ENCODE results near the gene PNPLA6. TPM values are rescaled to one million over a fixed set of nuclear protein-coding genes. Genes with fewer than 3 reads are reported as not detected.
A peak's percentile ranks its signal among the peaks of the same experiment; 100 is the strongest.

The PNPLA6 gene
- total RNA-seq, 4 donors from 2014 or later, result 57.8 to 112 (median 78.5) TPM

- no peak overlapping the region for H3K4me3 ChIP-seq
- 68% methylated on average over 11 of the region's 11 CpGs for WGBS
- no peak for DNase-seq (ENCODE audit: low spot score in 2 of 2)
- TF ChIP-seq POLR2A (IDR thresholded peaks at IDR 0.05) (no peak), POLR2AphosphoS5 (IDR thresholded peaks at IDR 0.05) (no peak), CTCF (IDR thresholded peaks at IDR 0.05) (no peak), EP300 (IDR thresholded peaks at IDR 0.05) (no peak)
- H3K4me1 ChIP-seq, result peaks cover 29% of the 10 kb centered on the region
- H3K36me3 ChIP-seq, result no peaks in the 10 kb centered on the region
- no peaks in the 10 kb centered on the region for H3K9me3 ChIP-seq
- H3K27ac ChIP-seq, result no peak overlapping the region
- H3K27me3 ChIP-seq, result no peaks in the 10 kb centered on the region
Observed at GRCh38 chr19:7492558-7492957, 43.0 kb upstream of the PNPLA6 start.

DNA sequence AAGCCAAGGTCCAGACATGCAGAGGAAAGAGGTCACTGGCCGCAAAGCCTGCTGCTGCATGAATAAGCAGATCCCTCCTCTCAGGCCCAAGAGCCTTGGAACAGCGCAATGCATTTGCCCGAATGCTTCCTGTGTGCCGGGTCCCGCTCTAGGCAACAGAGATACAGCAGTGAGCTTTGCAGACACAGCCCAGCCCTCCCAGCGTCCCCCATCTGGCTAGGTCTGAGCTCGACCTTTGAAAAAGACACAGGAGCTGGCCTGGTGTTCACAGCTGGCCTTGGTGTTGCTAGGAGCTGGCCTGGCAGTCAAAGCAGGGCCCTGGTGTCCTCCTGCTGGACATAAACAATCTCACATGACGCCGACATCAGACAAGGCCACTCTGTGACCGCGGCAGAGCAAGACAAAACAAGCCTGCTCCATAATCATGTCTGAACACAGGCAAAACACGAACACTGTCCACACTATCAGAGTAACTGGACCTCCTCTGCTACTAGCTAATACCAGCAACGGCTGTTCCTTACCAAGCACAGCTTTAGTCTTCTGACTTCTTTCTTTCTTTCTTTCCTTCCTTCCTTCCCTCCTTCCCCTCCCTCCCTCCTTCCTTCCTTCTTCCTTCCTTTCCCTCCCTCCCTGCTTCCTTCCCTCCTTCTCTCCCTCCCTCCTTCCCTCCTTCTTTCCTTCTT, 41.0 kb upstream of the PNPLA6 start:
- 63% methylated on average over 13 of the region's 13 CpGs for WGBS
- DNase-seq (ENCODE audit: low spot score in 2 of 2), result no peak
- Histone ChIP-seq H3K9me3 (no peaks in the 10 kb centered on the region), H3K4me1 (peaks cover 15% of the 10 kb centered on the region), H3K36me3 (no peaks in the 10 kb centered on the region), H3K27me3 (no peaks in the 10 kb centered on the region), H3K4me3 (no peak overlapping the region), H3K27ac (peak overlapping the region; percentile 56)
- TF ChIP-seq EP300 (IDR thresholded peaks at IDR 0.05), result no peak
- no peak for TF ChIP-seq POLR2AphosphoS5 (IDR thresholded peaks at IDR 0.05)
- TF ChIP-seq POLR2A (IDR thresholded peaks at IDR 0.05), result no peak
- TF ChIP-seq CTCF (IDR thresholded peaks at IDR 0.05), result no peak

DNA sequence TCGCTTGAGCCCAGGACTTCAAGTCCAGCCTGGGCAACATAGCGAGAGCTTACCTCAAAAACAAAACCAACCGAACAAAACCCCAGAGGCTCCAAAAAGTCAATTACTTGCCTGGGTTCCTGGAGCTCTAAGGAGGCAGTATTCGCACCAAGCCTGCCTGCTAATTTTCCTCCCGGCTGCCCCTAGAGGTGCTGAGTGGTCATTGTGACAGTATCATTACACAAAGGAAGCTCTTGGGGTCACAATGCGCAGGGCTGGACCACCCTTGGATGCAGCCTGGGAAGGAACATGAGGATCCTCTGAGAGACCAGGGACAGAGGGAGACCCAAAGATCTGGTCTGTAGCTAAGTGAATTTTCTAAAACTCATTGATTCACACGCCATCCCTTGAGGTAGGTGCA, 38.2 kb upstream of the PNPLA6 start:
- Histone ChIP-seq H3K9me3 (no peaks in the 10 kb centered on the region), H3K27me3 (peaks cover 18% of the 10 kb centered on the region), H3K36me3 (no peaks in the 10 kb centered on the region), H3K27ac (no peak overlapping the region), H3K4me1 (peaks cover 25% of the 10 kb centered on the region), H3K4me3 (no peak overlapping the region)
- no peak for DNase-seq (ENCODE audit: low spot score in 2 of 2)
- WGBS, result 64% methylated on average over 7 of the region's 7 CpGs
- TF ChIP-seq POLR2AphosphoS5 (IDR thresholded peaks at IDR 0.05) (no peak), POLR2A (IDR thresholded peaks at IDR 0.05) (no peak), EP300 (IDR thresholded peaks at IDR 0.05) (no peak), CTCF (IDR thresholded peaks at IDR 0.05) (no peak)

DNA sequence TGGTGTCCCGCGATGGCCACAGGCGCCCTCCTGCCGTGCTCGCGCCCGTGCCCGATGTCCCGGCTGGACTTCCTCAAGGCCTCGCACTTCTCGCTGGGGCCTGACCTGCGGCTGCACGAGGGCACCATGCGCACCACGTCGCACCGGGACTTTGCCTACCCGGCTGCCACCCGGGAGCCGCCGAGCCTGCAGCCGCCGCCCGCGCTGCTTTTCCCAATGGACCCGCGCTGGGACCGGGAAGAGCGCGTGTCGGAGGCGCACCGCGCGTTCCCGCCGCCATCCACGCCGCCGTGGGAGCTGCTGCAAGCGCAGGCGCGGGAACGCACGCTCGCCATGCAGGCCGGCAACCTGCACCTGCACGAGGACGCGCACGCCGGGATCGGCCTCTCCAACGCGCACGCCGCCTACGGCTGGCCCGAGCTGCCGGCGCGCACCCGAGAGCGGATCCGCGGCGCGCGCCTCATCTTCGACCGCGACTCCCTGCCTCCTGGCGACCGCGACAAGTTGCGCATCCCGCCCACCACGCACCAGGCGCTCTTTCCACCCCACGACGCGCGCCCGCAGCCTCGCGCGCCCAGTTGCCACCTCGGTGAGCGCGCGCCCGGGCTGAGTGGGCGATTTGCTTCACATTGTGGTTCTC, 34.6 kb upstream of the PNPLA6 start:
- TF ChIP-seq CTCF (IDR thresholded peaks at IDR 0.05) (peak in 1 of 2 donors; percentile 4), EP300 (IDR thresholded peaks at IDR 0.05) (no peak)
- WGBS, result 2% methylated on average over 43 of the region's 93 CpGs
- no peak overlapping the region for H3K27ac ChIP-seq
- no peaks in the 10 kb centered on the region for H3K36me3 ChIP-seq
- H3K9me3 ChIP-seq, result no peaks in the 10 kb centered on the region
- H3K4me3 ChIP-seq, result peak overlapping the region; percentile 54
- H3K4me1 ChIP-seq, result peaks cover 20% of the 10 kb centered on the region
- peaks cover 22% of the 10 kb centered on the region for H3K27me3 ChIP-seq
- no peak for DNase-seq (ENCODE audit: low spot score in 2 of 2)

GRCh38 chr19:7502552-7502951, 33.0 kb upstream of the PNPLA6 start:
- peaks cover 26% of the 10 kb centered on the region for H3K4me1 ChIP-seq
- TF ChIP-seq POLR2A (IDR thresholded peaks at IDR 0.05) (no peak), CTCF (IDR thresholded peaks at IDR 0.05) (no peak)
- H3K27me3 ChIP-seq, result peaks cover 22% of the 10 kb centered on the region
- DNase-seq (ENCODE audit: low spot score in 2 of 2), result no peak
- H3K9me3 ChIP-seq, result no peaks in the 10 kb centered on the region
- H3K27ac ChIP-seq, result no peak overlapping the region
- no peaks in the 10 kb centered on the region for H3K36me3 ChIP-seq
- H3K4me3 ChIP-seq, result no peak overlapping the region
- 78% methylated on average over 2 of the region's 2 CpGs for WGBS

Measured in suprapubic skin (tissue), 4 donors.